ENCODE data around the gene NPAS1.
"Not testable (repeated sequence)": the region's sequence is repeated elsewhere in the genome, so short reads cannot be mapped to it uniquely, and the experiment has no call there.

Gene NPAS1

GRCh38 chr19:47050562-47050961, 30.9 kb downstream of the NPAS1 start:
- not testable (repeated sequence) for DNase-seq

GRCh38 chr19:47056411-47056810, 36.8 kb downstream of the NPAS1 start:
- DNase-seq, result no peak

DNA sequence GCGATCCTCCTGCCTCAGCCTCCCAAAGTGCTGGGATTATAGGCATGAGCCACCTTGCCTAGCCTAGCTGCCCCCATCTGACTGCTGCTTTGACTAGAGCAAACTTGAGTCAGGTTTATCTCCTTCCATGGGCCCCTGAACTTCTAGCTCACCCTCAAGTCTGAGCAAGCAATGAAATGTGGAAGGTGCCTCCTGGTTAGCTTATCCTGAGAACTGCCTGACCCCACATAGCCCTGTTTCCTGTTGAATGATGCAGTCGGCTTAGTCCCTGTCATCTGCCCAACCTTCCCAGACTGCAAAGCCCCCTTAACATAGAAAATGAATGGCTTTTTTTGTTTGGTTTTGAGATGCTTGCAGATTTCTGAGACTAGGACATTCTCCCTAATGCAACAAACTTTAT, 37.7 kb downstream of the NPAS1 start:
- DNase-seq, result no peak

- no peak for DNase-seq
Measured at GRCh38 chr19:47058621-47059022, 39.0 kb downstream of the NPAS1 start.

DNA sequence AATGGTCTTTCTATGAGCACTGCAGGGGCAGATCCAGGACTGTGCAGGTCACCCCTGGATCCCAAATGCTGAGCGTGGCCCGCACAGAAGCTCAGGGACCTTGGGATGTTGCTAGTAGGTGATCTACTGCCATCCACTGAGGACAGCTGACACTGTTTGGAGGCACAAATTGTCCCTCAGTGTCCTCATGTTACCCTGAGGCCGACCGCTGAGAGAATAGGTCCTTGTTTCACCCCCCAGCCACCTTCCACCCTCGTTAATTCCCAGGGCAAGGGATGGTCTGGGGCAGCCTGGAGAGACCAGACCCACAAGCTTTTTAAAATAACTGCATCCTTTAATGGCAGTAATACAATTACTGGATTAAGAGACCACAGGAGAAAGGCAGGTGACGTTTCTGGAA, 44.2 kb downstream of the NPAS1 start:
- DNase-seq, result no peak

GRCh38 chr19:47065242-47065641, 45.6 kb downstream of the NPAS1 start:
- no peak for DNase-seq

GRCh38 chr19:47066376-47067214, 47.0 kb downstream of the NPAS1 start:
- DNase-seq, result no peak

GRCh38 chr19:47067215-47067847, 47.7 kb downstream of the NPAS1 start:
- DNase-seq, result no peak

DNA sequence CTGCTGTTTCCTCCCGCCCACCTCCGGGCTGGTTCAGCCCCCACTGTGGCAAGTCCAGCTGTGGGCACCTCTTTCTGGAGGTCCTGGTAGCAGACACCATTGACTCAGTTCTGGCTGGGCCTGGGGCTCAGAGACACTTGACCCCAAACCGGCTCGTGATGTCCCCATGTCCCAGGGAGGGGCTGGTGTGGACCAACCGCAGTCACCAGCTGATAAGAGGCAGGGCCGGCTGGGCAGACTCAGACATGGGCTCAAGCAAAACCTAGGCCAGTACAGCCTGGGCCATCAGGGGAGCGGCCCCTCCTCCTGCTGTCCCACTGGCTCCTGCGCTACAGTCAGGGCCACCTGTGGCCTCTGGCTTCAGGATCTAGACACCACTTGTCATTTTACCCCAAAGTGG, 48.6 kb downstream of the NPAS1 start:
- no peak for DNase-seq

- no peak for DNase-seq
Measured at GRCh38 chr19:47068876-47069406, 49.3 kb downstream of the NPAS1 start.

DNA sequence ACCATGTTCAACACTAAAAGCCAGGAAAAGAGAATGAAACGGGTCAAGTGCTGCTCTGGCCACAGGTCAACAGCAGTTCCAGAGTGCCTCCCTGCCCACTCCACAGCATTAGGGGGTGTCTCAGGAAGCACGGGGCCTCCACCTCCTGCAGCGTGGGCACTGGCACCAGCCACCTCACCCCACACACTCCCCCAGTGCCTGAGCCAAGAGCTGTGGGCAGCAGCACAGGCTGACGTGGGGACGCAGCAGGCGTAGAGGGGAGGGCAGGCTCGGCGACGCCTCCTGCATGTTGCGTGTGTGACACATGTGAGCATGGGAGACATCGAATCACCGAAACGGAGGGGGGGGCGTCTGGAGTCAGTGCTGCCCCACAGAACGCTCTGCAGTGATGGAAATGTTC, 50.2 kb downstream of the NPAS1 start:
- DNase-seq, result no peak

GRCh38 chr19:47070756-47071155, 51.1 kb downstream of the NPAS1 start:
- DNase-seq, result no peak

GRCh38 chr19:47071731-47072130, 52.1 kb downstream of the NPAS1 start:
- DNase-seq, result no peak

- DNase-seq, result no peak
Measured at GRCh38 chr19:47072323-47072722, 52.7 kb downstream of the NPAS1 start.

DNA sequence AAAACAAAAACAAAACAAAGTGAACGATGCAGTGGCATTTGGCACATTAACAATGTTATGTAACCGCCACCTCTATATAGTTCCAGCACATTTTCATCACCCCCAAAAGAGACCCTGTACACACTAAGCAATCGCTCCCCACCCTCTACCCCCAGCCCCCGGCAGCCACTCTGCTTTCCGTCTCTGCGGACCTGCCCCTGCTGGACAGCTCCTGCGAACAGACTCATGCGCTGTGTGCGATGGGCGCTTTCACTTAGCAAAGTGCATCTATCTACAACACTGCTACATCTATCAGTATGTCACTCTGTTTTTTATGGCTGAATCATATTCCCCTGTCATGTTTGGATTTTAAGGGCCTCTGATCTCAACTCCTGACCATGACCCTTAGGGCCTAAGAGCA, 53.9 kb downstream of the NPAS1 start:
- no peak for DNase-seq

DNA sequence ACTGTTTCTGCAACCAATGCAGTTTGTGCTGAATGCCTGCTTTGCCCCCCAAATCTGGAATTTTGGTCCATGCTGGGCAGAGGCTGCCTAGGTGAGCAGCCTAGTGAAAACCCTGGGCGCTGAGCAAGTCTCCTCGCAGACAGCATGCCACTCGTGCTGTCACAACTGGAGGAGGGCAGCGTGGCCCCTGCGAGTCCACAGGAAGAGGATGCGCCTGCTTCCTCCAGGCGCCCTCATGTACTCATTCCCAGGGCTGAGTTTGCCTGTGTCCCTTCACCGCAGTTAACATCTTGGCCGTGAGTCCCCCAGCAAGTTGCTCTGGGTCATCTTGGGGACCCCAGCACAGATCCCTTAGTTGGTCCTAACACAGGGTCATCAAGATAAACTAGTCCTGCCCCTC, 55.0 kb downstream of the NPAS1 start:
- DNase-seq, result no peak

- DNase-seq, result no peak
Measured at GRCh38 chr19:47075179-47075810, 55.7 kb downstream of the NPAS1 start.

GRCh38 chr19:47075941-47076340, 56.3 kb downstream of the NPAS1 start:
- DNase-seq, result no peak

- DNase-seq, result not testable (repeated sequence)
Measured at GRCh38 chr19:47078351-47078750, 58.7 kb downstream of the NPAS1 start.

- DNase-seq, result no peak
Measured at GRCh38 chr19:47081095-47081494, 61.5 kb downstream of the NPAS1 start.

DNA sequence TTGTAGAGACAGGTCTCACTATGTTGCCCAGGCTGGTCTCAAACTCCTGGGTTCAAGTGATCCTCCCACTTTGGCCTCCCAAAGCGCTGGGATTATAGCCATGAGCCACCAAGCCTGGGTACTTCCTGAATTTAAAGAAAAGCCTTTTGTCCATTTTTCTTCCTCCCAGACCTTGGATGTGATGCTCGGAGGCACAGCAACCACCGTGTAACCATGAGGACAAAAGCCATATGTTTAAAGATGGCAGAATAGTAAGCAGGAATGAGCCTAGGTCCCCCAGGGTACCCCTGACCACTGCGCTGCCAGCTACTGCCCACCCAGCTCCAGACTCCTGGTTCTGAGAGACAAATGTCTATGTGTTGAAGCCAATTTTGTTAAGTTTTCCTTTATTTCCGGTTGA, 62.9 kb downstream of the NPAS1 start:
- DNase-seq, result no peak

DNA sequence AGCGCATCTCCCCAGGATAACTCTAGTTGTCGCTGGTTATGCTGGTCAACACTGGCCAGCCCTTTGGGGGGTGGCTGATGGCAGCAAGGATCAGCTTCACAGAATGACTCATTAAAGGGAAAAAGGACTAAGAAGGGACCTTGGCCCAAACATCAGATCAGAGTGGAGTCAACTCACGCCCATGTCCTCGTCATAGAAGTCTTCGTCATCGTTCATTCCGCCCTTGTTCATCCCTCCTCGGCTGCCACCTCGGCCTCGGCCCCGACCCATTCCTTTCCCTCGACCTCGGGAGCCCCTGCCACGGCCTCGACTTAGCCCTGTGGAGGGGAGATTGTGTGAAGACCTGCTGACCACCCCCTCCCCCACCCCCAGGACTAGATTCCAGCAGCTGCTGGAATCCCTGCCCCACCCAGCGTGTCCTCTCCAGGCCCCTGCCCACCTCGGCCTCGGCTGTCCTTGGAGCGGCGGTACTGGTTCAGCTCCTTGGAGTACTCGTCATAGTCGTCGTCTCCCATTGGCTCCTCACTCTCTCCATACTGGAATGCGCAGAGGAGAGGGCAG, 65.3 kb downstream of the NPAS1 start:
- DNase-seq, result no peak

DNA sequence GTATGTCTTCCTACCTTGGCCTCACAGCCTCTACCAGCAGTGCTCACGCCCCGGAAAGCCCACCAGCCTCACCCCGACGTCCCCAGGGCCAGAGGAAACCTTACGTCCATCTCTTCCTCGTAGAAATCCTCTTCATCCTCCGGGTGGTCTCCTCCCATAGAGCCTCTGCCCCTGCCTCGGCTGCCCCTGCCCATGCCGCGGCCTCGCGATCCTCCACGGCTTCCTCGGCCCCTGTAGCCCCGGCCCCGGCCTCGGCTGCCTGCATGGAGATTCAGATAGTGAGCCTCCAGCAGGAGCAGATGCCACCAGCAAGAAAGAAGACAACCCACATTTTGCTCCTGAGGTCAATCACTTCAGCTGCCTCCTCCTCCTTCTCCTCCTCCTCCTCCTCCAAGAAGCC, 66.6 kb downstream of the NPAS1 start:
- no peak for DNase-seq

Measured in DMS153 (cell line).